ENCODE results near the gene NUDCD2.
A peak's percentile ranks its signal among the peaks of the same experiment; 100 is the strongest.

Gene NUDCD2, protein sequence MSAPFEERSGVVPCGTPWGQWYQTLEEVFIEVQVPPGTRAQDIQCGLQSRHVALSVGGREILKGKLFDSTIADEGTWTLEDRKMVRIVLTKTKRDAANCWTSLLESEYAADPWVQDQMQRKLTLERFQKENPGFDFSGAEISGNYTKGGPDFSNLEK

GRCh38 chr5:163459819-163460561, at the start of gene NUDCD2:
TSS of gene NUDCD2 (minus strand) at chr5:163460102. CDS start at chr5:163460050, 52 bp downstream.
- peak; percentile 99 for FAIRE-seq
- DNase-seq (ENCODE audit: insufficient read length, low spot score) = peak; percentile 45

GRCh38 chr5:163509291-163509951, 49.5 kb upstream of the NUDCD2 start:
- DNase-seq (ENCODE audit: insufficient read length, low spot score) (no peak), FAIRE-seq (no peak)

DNA sequence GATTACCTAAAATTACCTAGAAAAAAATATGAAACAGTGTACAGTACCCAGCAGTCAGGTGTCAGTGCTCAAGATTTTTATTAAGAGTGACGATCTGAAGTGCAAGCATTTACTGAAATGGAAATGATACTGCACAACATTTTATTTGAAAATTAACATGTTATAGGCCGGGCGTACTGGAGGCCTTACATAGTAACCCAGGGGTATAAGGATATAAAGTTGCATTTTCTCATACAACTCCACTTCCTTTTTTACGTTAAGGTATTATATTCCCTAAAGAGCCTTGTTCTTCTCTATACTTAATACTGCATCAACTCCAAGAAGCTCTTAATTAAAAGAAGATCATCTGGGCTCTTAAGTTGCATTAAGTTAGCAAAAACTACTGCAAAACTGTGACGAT, 48.9 kb upstream of the NUDCD2 start:
- no peak for DNase-seq (ENCODE audit: insufficient read length, low spot score)
- no peak for FAIRE-seq

GRCh38 chr5:163506726-163507125, 46.8 kb upstream of the NUDCD2 start:
- FAIRE-seq (no peak), DNase-seq (ENCODE audit: insufficient read length, low spot score) (no peak)

- FAIRE-seq = no peak
- DNase-seq (ENCODE audit: insufficient read length, low spot score) = no peak
These were observed 46.2 kb upstream of the NUDCD2 start for GRCh38 chr5:163506095-163506457.

DNA sequence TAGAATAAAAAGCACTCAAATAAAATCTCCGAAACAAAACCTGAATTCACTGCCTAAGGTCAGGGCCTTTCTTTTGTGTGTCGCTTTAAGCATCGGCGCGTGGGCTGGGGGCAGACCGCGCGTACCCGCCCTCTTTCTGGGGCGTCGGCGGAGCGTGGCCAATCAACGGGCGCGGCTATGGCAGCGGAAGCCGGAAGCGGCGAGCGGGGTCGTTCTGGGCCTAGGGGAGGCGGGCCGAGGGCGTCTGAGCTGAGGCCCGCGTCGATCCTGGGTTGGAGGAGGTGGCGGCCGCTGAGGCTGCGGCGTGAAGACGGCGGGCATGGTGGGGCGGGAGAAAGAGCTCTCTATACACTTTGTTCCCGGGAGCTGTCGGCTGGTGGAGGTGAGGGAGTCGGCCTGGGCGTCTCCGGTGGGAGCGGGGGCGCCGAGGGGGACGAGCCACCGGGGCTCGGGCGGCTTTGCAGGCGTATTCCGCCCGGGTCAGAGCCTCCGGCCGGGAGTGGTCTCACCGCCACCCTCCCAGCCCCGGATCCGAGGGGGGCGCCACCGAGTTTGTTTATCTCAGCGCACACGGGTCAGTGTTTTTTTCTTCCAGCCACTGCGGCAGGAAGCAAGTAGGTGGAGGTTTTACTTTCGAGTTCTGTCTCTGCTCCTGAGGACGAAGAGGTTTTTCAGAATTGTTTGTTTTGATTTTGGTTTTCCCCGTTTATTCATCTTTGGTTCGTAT, 45.6 kb upstream of the NUDCD2 start, which contains the start of gene MAT2B:
Gene MAT2B (plus strand): TSS at position 252 of the 727 bp plus-strand sequence. CDS start 68 bp downstream, at position 320.
- FAIRE-seq (peak; percentile 95), DNase-seq (ENCODE audit: insufficient read length, low spot score) (peak; percentile 72)

DNA sequence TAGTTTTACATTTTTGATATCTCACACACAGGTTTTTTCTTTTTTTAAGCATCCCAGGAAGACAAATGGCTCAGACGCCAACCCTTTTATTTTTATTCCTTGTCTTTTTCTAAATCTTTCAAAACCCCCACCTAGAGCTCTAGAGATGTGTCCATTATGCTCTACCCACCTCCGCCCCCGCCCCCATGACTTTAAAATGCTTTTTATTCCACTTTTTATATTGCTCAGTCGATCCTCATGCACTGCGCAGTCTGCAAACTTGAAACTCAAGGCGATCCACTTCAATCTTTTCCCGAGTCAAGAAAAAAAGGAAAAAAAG, 45.1 kb upstream of the NUDCD2 start:
- no peak for FAIRE-seq
- DNase-seq (ENCODE audit: insufficient read length, low spot score) = no peak

DNA sequence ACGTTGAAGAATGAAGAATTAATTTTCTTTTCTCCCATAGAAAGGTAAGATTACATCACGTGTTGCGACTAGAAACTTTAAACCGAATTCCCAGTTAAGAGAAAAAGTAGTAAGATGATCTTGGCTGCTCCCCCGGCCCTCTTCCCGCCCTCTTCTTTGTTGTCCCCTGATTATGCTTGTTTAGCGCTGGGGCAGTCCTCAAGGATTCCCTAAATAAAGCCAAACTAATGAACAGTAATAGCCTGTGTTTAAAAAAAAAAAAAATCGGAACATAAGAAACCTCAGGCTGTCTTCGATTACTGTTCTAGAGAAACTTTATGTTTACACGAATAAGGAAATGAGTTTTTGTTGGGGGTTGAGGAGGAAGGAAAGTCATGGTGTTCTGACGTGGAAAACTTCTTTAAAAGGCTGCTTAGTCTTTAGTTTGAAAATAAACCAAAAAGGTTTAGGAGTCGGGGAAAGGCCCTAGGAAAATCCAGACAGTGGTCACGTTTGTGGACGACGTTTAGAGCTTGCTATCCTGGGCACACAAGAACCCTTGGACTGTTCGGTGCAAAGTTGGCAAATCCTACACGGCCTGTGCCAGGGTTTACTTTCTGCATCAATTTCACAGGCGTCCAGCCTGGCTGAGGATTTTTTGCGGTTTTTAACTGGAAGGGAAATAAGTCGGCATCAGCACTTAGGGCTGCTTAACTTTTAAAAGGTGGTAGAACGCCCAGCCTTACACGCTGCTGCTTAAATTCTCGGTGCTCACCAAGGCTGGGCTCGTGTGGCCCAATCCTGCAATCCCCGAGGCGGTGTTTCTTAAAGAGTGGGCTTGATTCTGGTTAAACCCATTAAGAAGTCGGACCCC, 44.4 kb upstream of the NUDCD2 start:
- FAIRE-seq (peak; percentile 64), DNase-seq (ENCODE audit: insufficient read length, low spot score) (no peak)

DNA sequence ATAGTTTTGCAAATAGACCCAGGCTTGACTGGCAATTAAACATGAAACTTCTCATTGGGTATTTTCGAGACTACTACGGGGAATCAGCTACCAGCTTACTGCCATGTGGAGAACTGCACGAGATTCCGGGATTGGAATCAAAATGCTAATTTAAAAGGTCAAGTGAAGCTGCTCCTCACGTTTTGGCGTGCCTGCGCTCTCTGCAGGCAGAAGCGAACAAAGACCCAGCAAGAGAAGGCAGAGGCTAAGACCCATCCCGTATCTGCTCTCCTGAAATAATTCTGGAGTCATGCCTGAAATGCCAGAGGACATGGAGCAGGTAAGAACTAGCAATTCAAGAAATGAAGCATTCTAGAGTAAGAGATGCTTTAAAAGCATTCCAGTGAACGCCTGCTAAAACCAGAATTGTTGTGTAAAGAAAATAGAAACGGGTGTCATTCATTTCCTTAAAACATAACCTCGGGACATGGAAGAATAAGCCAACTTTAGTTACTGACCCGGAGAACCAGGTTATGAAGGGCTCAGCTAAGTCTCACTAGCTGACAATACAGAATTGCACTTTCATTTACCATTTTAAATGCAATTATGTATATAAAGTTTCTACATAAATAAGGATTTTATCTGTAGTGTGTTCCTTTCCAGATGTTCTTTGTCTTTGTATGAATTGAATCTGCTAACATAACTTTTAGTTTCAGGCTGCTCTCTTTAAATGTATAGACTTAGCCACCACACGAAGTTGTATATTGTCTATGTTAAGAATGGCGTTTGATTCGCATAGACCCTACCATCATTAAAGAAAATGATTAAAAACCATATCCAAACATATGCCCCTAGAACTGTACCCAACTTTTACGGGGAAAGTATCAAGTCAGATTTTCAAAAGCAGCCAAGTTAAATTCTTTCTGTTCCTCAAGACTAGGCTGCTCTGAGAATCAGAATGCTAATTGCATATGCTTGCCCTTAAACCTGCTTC, 43.5 kb upstream of the NUDCD2 start:
- FAIRE-seq (peak; percentile 73), DNase-seq (ENCODE audit: insufficient read length, low spot score) (peak; percentile 16)

- DNase-seq (ENCODE audit: insufficient read length, low spot score) = no peak
- peak; percentile 18 for FAIRE-seq
These were observed 42.6 kb upstream of the NUDCD2 start for GRCh38 chr5:163502521-163502920.

DNA sequence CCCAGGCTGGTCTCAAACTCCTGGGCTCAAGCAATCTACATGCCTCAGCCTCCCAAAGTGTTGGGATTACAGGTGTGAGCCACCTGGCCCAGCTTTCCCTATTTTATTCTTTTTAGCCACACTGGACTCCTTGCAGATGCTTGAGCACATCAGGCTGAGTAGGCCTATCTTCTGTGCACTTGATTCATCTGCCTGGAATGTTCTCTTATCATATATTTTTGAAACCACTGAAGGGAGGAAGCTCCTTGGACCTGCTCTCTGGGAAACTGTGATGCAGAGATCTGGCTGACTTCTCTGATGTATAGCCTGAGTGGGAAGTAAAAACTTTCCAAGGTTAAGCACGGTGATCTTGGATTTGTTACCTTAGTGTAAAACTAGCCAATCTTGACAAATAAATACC, 39.0 kb upstream of the NUDCD2 start:
- DNase-seq (ENCODE audit: insufficient read length, low spot score) = no peak

GRCh38 chr5:163497315-163497714, 37.4 kb upstream of the NUDCD2 start:
- no peak for FAIRE-seq
- DNase-seq (ENCODE audit: insufficient read length, low spot score) = no peak

More for the DNA sequence above, 39.0 kb upstream of the NUDCD2 start:
- no peak for FAIRE-seq

- no peak for DNase-seq (ENCODE audit: insufficient read length, low spot score)
- no peak for FAIRE-seq
These were observed 36.4 kb upstream of the NUDCD2 start for GRCh38 chr5:163496286-163496685.

GRCh38 chr5:163489745-163490075, 29.8 kb upstream of the NUDCD2 start:
- FAIRE-seq = peak; percentile 58

GRCh38 chr5:163489055-163489744, 29.3 kb upstream of the NUDCD2 start:
- DNase-seq (ENCODE audit: insufficient read length, low spot score) = no peak

More at GRCh38 chr5:163489745-163490075, 29.8 kb upstream of the NUDCD2 start:
- DNase-seq (ENCODE audit: insufficient read length, low spot score) = no peak

GRCh38 chr5:163478982-163479271, 19.0 kb upstream of the NUDCD2 start:
- FAIRE-seq = no peak
- DNase-seq (ENCODE audit: insufficient read length, low spot score) = no peak

More at GRCh38 chr5:163489055-163489744, 29.3 kb upstream of the NUDCD2 start:
- FAIRE-seq = no peak

GRCh38 chr5:163478126-163478981, 18.5 kb upstream of the NUDCD2 start:
- DNase-seq (ENCODE audit: insufficient read length, low spot score) (no peak), FAIRE-seq (no peak)

DNA sequence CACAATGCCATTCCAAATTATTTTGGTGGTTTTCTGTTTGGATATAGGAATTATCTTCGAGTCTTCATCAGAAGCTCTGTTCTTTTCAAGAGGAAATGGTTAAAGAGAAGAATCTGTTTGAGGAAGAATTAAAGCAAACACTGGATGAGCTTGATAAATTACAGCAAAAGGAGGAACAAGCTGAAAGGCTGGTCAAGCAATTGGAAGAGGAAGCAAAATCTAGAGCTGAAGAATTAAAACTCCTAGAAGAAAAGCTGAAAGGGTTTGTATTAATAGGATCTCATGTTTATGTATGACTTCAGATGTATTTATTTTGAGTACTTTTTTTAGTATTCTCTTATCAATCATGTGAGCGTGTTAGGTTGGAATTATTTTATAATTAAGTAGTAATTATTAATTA, 15.5 kb upstream of the NUDCD2 start:
- no peak for FAIRE-seq
- DNase-seq (ENCODE audit: insufficient read length, low spot score) = no peak

Measured in GM19239 (cell line).